DMS53 treated with DMSO at 0.1 percent for 48 hours (cell line): ENCODE measurements around the gene DNAJC17.

Experiments used
- DNase-seq: peaks from one replicate; lab custom pipeline; 2025; ENCODE audit not compliant: unreplicated experiment; lab: John Stamatoyannopoulos, UW

Gene DNAJC17

DNA sequence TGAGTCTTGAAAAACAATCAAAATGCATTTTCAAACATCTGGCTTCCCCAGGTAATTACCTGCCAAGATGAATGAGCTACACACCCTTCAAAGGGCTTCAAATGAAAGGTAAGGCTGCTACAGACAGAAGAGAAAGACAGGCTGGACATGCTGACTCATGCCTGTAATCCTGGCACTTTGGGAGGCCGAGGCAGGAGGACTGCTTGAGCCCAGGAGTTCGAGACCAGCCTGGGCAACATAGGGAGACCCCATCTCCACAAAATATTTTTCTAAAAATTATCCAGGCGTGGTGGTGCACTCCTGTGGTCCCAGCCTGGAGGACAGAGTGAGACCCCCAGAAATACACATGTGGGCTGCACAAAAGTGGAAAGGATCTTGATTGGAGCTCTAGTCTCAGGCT is 14.9 kb downstream of the DNAJC17 start:
- DNase-seq, result no peak

DNA sequence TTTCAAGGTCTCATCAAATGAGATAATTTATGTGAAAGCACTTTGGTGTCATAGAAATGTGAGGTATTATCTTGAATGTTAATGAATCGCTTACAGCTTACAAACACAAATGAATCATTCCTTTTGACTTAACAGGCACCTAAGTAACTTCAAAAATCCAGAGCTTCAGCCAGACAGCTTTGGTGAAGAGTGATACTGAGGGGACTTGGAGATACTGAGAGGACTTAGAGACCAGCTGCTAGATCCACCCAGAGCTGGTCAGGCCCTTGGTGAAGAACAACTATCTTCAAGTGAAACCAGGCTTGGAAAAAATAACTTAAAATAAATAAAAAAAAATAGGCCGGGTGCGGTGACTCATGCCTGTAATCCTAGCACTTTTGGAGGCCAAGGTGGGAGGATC is 16.6 kb downstream of the DNAJC17 start:
- no peak for DNase-seq

DNA sequence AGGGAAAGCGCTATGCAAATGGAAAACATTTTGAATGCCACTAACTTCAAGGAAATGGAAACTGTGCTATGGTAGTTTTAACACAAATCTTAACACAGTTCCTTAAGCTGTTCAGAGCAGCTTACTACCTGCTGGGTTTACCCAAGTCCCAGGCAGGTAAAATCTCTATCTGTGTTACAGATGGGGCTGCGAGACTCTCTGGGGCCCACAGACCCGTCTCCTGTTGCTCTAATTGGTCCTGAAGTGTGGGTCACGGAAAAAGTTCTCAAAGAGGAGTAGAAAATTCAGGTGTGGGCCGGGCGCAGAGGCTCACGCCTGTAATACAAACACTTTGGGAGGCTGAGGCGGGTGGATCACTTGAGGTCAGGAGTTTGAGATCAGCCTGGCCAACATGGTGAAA is 17.3 kb downstream of the DNAJC17 start:
- no peak for DNase-seq

DNA sequence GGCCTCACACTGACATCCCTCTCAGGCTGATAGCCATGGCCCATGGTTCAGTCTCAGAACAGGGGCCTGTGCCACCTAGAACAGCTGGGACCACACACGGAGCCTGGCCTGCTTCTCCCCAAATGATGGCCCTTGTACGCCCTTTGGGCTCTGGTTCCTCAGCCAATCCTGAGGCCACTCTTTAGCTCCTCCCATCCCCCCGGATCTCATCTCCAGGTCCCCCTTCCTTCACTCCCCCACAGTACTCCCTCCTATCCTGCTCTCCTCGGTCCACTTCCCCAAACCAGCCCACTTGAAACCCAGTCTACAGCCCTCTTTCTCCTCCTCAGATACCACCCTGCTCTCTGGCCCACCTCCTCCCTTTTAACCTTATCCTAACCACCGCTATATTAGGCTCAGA is 18.2 kb downstream of the DNAJC17 start:
- no peak for DNase-seq

DNA sequence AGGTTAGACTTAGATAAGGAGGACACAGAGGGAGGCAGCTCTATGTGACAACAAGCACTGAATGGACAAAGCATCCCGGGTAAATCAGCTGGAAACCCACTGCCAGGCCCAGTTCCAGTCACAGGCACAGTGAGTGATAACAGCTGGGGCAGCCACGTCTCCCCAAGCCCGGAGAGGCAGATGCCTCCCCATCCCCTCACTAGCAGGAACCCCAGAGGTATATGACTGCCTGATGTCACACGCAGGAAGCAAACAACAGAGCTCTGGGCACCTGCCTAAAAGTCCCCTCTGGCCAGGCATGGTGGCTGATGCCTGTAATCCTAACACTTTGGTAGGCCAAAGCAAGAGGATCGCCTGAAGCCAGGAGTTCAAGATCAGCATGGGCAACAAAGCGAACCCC is 19.3 kb downstream of the DNAJC17 start:
- no peak for DNase-seq

DNA sequence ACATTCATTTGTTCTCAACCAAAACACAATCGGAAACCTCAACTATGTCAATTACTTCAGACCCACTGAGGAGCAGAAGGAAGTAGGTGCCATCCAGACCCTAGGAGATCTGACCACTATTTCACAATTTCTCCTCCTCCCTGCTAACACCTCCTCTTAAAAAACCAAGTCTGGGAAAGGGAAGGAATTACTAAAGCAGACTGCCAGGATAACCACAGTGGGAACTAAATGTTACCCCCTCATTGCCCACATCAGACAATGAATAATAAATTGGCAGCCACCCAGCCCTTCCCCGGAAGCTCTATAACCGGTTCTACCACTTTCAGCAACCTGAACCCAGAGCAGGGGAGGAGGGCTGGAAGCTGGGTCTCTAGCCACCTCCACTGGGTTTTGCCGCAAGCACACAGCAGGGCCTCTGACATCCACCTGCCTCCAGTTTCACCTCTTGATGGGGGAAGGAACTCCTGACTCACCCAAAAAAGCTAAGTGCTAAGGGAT is 19.9 kb downstream of the DNAJC17 start:
- DNase-seq, result peak; percentile 87

DNA sequence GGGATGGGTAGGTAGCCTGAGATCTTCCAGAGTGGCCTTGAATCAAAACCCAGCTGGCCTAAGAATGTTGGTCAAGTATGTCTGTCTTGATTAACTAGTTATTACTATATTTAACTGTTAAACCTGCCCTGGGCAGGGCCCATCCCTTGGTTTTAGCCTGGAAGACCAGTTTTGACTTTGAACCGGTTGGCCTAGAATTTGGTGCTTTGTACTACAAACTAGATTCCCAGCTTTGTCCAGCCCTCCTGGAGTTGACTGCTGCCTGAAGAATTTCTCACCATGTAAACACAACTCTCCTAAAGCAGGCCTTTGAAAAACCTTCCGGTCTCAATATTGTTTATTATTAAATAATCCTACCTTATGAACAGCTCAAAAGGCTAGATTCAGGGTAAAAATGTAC is 21.5 kb downstream of the DNAJC17 start:
- DNase-seq, result no peak

DNA sequence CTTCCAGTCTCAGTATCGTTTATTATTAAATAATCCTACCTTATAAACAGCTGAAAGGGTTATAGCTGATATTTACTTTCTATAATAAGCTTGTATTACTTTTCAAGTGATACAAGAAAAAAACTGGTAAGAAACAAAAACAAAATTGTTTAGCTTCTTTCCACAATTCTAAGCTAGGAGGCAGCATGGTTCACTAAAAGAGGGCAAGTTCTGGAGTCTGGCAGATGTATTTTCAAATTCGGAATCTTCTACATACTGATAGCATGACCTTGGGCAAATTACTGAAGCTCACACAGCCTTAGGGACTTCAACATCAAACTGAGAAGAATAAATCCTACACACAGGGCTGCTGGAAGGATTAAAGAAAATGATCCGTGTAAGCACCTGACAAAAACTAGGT is 22.1 kb downstream of the DNAJC17 start:
- DNase-seq, result no peak

DNA sequence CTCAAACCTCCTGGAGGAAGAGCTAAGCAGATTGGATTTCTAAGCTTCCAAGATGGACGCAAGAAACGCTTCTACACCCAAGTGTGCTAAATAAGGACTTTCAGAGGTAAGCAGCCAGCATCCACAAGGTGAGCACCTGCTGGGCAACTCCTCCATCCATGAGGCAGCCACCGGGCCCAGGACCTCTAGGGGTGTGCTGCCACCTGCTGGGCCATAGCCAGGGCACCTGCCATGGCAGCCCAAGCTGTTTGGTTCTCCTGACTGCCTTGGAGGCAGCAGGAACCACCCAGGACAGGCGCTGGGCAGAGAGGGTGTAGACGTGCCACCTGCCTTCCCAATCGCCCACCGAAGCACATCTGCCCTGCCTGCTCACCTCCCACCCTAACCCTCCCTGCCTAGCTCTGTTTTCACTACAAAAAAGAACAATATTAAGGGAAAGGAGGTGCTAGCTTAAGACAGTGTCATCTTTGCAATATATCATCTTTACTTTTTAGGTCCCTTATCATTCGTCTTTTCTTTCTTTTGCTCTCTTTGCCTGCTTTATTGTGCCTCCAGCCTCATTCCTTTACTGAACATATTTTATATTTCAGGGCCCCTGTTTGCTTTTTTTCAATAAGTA is 24.6 kb downstream of the DNAJC17 start:
- peak; percentile 66 for DNase-seq

DNA sequence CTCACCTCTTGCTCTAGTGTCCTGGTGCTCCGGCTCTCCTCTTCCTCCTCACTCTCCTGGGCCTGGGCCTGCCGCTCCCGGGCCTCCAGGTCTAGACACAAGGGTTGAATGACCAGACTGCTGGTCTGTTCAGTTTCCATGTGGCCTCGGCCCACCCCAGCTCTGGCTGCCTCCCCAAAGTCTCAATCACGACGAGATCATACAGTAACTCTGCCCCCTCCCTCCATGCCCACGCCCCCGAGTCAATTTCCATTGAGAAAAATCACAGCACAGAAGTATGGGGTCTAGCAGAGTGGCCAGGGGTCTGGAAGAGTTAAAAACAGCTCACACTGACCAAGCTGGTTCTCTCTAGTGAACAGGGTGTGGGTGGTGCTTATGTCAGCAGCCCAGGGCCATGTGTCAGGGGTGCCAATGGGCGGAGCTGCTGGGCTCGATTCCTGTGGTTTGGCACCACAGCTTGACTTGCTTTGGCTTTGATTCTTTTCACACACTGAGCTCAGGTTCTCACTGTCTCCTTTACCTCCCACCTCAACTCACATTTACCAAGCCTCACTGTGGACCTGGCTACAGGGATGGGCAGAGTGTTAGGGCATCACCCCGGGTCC is 30.6 kb downstream of the DNAJC17 start:
- no peak for DNase-seq

DNA sequence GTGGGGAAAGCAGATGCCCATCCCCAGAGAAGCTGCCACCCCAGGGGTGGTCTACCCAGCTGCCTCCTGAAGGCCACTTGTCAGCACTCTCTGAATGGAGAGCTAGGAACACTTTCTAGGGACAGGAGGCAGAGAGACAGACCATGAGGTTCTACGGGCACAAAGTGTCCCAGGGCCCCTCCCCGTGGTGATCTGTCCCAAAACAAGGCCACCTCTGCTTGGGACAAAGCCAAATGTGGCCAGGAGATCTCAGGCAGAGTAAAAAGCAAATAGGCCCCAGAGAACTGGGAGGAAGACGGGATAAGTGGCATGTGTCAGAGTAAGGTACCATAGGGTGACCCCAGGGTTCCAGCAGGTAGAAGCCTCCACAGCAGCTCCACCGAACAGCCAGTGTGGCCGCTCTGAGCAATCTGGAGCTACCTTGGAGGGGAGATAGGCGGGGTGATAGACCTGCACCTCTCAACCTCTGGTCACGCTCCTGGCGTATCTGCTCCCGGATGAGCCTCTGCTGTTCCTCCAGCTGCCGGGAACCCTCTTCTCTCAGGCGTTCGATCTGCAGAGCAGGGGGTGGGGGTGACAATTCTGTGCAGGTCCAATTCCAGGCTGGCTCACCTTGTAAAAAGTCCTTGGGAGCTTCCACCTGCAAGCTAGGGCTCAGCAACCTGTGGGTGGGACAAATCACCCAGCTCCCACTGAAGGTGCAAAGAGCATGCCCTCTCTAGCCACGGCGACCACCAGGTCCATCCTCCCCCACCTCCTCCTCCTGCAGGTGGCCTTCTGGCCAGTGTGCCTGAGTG is 31.3 kb downstream of the DNAJC17 start:
- DNase-seq, result no peak

DNA sequence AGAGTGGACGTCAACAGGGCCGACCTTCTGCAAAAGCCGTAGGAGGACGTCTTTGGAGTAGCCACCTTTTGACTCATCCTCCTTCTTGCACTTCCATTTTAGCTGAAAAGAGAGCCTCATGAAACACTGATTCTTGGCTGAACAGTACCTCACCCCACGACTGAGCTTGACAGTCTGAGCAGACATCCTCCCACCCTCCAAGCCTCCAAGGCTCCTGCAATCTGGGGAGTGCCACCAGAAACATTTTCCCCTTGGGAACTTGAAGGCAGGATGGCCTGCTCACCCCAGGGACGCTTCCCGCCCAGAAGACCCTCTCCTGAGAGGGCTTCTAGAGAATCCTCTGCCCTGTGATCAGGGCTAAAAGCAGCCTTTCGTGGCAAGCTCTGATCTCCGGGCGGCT is 32.3 kb downstream of the DNAJC17 start:
- no peak for DNase-seq

DNA sequence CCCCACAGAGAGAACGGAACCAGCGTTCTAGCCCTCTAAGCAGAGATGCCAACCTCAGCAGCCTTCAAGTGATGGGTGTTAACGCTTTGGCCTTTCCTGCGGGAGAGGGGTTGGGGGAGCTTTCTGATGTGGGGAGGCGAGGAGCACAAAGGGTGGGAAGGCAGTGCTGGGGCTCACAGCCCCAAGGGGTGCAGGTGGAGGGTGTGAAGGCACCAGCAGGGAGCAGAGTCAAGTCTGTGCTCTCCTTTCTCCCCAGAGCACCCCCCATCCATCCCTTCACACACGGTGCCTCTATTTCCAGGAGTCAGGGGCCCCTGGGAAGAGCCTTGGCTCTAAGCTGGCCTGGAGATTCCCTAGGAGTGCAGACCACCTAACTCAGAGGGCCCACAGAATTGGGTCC is 33.4 kb downstream of the DNAJC17 start:
- DNase-seq, result no peak

DNA sequence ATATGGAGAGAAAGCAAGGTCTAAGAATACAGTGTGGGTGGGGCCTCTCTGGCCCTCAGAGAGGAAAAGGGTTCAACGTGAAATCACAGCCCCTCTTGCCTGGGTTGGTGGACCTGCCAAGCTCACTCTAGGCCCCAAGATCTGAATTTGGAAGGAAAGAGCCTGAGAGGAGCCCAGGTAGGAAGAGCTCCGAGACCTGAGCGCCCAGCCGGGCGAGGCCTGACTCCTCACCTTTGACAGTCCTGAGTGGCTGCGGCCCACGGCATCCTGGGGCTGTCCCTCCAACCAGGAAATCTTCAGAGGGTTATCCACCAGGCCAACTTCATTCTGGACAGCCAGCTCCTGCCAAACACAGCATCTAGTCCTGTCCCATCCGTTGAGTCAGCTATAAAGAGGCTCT is 33.8 kb downstream of the DNAJC17 start:
- no peak for DNase-seq

DNA sequence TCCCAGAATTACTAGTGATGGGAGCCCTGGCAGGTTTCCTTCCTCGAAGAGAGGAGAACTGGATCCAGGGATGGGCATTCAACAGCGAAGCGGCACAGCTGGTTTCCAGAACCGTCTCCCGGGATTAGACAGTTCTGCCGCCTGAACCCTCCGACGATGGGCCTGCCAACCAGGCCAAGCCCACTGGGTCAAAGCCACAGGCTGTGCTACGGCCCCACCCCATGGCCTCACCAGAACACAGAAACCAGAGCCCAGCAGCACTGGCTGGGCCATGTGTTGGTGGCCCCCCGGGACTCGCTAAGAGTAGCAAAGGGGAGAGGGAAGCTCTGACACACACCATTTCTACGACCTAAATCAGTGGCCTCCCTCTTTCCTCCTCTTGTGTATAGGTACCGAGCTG is 35.3 kb downstream of the DNAJC17 start:
- DNase-seq, result no peak

DNA sequence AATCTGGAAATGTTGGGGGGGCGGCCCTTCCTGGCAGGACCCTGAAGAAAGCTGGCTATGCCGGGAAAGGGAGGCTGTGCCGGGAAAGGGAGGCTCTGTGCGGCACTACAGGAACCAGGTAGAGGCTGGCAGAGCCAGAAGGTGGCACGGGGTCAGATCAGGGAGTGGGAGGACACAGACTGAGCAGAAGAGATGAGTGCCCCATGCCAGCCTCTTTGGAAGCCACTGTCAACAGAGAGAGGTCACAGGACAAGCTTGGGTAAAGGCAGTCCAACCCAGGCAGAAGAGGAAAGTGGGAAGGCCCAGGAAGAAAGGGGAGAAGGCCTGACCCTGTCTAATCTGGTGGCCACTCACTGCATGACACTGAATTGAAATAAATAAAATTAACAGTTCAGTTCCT is 36.0 kb downstream of the DNAJC17 start:
- DNase-seq, result no peak

DNA sequence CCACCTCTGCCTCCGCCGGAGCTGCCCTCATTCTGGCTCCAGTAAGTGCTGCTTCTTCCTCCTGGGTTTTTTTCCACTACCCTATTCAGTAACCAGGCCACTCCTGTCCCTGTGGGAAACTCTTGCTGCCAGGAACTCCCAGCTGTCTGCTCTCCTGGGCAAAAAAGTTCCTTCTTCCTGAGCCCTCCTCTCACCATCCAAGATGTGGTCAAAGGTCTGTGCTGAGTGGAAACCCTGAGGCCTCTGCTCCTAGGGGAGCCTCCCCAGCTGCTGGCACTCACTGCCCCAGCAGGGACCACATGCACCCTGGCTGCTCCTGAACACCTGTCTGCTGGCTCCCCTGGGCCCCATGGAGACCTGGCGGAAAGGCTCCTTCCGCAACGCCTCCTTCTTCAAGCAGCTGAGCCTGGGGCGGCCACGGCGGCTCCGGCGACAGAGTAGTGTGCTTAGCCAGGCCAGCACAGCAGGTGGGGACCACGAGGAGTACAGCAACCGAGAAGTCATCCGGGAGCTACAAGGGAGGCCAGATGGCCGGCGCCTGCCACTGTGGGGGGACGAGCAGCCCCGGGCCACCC is 37.0 kb downstream of the DNAJC17 start:
- no peak for DNase-seq

DNA sequence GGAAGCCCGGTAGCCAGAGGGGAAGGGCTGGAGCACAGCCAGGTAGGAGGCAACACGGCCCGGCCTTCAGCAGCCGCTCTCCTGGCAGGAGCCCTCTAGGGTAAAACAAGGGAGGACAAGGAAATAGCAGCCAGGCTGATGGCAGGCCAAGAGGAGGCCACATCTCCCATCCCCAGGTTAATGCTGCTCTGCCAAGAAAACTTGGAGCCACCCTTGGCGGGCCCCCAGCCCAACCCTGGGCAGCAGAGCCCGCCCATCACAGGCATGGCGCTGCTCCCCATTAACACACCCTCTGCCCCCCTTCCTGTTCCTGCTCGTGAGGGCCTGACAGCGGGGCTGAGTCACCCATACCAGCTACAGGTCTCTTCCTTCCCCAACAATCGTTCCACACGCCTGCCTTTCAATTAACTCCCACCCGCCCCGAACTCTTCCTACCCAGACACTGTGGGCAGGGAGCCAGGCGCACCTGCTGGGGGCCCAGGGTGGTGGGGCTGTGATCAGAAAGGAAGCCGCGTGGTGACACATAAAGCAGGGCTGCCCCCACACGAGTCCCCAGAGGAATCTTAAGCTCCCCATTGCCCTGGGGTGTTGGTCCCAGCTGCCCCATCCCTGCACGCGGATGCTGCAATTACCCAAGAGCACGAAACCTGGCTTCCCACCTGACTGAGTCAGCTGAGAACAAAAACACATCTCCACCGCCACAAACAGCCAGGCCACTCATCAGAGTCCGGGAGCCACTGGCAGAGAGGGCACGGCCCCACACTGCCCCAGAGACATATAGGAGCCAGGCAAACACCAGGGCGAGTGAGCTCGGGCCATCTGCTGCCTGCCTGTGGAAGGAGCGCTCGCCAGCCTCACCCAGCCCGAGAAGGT is 37.8 kb downstream of the DNAJC17 start, which contains the start of gene C15orf62:
C15orf62 (plus strand) TSS at position 707 of the 873 bp plus-strand sequence. CDS start 516 bp downstream, outside the sequence.
- no peak for DNase-seq

DNA sequence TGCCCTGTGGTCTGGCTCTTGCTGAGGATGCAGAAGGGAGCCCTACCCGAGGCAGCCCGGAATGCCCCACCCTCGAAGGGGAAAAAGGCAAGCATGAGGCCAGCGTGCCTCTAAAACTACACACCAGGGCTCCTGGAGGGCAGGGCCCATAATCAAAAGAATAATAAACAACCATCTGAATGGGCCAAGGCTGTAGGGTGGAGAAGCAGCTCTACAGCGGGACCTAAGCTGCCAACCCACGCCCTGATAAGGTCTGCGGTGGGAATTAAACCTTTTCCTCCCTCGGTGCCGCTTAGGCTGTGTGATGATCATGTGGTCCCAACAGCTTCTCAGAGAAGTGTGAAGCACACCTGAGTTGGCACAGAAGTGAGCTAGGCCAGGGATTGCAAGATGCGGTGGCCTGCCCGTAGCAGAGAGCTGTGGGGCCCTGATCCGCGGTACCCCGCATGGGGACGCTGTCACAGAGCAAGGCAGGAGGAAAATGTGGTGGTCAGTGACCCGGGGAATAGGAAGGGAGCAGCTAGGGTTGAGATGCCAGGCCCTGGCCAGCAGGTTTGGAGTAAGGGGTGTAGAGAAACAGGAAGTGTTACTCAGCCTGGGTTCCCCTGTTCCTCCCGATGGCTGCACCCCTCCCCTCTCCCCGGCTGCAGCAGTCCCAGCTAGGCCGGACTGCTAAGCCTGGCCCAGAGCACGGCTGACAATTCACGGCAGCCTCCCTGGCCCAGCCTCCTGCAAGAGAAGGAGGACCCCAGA is 38.6 kb downstream of the DNAJC17 start:
- no peak for DNase-seq

DNA sequence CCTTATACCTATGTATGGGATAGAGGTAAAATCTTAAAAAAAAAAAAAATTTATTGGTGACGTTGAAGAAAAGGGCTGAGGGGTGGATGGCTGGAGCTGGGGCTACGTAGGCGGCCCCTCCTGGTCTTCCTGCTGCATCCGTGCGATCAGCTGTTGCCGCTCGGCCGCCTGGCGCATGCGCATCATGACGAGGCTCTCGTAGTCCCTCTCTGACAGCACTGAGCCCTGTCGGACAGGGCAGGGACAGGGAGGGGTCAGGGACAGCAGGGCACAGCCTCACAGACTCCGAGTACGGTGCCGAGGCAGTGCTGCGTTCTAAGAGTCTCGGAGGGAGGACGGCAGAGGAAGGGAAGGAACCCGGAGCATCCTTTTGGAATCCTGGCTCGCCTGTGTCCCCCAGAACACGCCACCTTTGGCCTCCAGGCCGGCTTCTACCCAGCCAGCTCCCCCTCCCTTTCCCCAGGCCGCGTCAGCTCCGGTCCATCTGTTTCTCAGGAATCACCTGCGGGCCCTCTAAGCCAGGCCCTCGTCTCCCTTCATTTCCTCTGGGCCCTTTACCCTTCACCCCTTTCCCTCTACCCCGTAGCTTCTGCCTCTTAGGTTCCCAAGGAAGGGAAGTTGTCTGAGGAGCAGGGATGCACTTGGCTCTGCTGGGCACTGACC is 39.3 kb downstream of the DNAJC17 start:
- no peak for DNase-seq
